Measurements from ENCODE around the gene GLB1L3.

GLB1L3 gene

GRCh38 chr11:134365011-134365925 is 89.1 kb downstream of the GLB1L3 start:
- no peak for ATAC-seq

GRCh38 chr11:134366254-134366653 is 90.1 kb downstream of the GLB1L3 start:
- ATAC-seq: no peak

- no peak for ATAC-seq
Observed at GRCh38 chr11:134367781-134368180, 91.6 kb downstream of the GLB1L3 start.
